ENCODE results near the gene APCDD1.
"Not testable (repeated sequence)": the region's sequence is repeated elsewhere in the genome, so short reads cannot be mapped to it uniquely, and the experiment has no call there.

Gene APCDD1

DNA sequence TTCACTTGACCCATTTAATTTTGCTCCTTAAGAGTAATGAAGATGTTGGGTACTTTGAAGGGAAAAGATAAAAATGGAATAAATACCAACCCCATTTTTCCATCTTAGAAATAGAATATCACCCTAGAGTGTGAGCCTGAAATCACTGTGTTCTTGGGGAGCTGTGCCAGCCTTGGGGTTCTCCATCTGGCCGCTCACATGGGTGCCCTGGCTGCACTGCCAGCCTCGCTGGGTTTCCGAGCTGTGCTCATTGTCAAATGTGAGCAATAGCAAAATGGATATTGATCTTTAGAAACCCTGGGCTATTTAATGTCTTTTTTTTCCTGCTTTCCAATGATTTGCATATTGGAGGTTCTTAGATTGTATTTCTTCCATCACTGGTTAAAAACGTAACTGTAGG, 9.3 kb downstream of the APCDD1 start:
- no peak for DNase-seq

DNA sequence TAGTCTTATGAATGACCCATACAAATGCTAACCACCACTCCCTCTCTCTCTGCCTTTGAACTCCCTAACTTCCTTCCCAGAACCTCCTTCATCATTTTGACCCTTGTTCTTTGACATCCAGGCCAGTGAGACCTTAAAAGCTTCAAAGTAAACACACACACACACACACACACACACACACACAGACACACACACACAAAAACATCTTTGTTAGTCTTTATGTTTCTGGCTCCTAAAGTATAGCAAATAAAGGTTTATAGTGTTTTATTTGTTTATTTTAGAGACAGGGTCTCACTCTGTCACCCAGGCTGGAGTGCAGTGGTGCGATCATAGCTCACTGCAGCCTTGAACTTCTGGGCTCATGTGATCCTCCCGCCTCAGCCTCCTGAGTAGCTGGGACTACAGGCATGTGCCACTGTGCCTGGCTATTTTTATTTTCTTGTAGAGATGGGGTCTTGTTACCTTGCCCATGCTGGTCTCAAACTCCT, 9.8 kb downstream of the APCDD1 start:
- not testable (repeated sequence) for DNase-seq

DNA sequence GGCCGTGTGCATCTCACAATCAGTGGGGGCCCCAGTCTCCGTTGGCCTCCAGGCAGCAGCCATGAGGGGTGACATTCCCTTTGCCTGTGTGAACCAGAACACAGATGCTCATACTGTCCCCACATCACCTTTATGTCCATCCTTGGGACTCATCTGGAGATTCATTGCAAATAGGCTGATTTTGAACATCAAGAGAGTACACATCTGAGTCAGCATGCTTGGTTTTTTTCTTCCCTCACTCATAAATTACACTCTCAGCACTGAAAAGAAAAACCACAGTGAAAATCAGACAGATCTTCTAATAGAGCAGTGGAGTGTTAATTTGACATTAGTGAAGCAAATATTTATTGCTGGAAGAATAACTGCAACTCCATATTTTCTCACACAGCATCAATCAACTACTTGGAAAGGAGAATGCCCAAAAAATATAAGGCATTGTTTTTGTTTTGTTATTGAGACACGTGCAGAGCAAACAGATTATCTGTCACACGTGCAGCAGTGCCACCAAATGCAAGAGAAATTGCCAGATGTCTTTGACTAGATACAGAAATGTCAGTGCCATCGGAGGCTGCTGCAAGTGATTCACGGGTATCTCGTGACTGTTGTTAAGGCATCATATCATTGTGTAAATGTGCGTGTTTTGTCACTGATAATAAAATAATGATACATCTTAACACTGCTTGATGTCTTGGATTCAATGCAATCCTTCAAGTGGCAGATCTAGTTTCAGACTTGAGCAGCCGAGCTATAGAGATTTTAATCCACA, 10.9 kb downstream of the APCDD1 start:
- no peak for DNase-seq

DNA sequence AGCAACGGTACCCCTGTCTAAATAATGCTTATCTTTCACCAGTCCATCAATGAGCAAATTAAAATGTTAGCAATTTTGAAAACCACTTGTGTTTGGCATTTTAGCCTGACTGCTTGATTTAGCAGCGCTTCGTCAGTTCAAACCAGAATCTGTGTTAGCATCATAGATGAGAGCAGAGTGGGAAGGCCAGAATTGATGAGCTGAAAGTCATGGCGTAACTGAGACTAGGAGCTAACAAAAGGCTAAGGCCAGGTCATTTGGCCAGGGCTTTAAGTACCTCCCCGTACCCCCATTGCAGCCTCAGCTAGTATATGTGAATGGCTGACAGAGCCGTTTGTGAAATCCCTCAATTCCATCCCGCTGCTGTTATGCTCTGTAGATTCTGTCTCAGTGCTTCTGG, 16.0 kb downstream of the APCDD1 start:
- DNase-seq, result no peak

DNA sequence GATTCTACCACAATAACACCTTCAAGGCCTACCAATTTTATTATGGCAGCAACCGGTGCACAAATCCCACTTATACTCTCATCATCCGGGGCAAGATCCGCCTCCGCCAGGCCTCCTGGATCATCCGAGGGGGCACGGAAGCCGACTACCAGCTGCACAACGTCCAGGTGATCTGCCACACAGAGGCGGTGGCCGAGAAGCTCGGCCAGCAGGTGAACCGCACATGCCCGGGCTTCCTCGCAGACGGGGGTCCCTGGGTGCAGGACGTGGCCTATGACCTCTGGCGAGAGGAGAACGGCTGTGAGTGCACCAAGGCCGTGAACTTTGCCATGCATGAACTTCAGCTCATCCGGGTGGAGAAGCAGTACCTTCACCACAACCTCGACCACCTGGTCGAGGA, 17.1 kb downstream of the APCDD1 start:
- DNase-seq, result no peak

DNA sequence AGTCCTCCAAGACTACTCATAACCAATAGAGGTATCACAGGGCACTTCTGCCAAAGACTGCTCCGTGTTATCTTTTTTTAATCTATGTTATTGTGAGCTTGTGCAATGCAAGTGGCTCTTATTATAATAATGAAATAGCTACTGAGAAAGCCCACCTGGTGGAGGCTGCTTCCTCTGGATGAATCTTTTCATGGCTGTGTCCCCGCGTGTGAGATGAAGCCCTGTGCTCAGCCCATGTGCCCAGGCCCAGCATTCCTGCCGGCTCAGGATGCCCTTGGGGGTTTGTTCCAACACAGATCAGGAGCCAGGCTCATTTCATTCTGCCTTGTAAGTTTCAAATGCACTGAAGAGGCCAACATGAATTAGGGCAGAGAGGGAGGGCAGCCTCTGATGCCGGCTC, 18.7 kb downstream of the APCDD1 start:
- DNase-seq, result no peak

DNA sequence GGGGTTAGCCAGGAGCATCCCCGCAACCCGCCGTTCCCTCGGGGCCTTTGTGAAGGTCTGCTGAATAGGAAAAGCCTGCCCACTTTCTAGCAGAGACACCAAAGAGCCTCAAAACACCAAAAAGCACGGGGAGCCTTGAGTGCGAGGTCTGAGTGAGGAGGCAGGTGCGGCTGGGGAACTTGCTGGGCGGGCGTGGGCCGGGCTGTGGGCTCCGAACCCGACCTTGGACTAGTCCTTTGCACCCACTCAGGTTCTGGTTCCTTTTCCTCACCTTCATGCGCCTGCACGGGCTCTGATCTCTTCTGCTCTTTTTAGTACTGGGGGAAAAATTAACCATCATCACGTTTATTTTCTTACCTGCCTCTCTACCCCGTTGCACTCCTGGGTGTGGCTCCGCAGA, 19.9 kb downstream of the APCDD1 start:
- no peak for DNase-seq

DNA sequence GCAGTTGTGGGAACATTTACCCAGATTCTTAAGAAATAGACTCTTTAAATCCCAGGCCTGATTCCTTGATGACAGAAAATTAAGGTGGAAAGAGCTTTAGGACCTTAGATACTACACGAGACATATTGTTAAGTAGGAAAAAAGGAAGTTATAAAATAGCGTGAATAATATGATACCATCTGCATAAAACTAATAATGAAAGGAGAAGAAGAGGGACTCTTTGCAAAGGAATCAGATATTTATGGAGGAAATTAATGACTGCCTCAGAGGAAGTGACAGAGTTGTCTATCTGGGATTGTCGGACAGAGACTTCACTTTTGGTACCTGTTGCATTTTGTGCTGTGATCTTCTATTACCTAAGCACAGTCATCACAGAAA, 20.8 kb downstream of the APCDD1 start:
- no peak for DNase-seq

DNA sequence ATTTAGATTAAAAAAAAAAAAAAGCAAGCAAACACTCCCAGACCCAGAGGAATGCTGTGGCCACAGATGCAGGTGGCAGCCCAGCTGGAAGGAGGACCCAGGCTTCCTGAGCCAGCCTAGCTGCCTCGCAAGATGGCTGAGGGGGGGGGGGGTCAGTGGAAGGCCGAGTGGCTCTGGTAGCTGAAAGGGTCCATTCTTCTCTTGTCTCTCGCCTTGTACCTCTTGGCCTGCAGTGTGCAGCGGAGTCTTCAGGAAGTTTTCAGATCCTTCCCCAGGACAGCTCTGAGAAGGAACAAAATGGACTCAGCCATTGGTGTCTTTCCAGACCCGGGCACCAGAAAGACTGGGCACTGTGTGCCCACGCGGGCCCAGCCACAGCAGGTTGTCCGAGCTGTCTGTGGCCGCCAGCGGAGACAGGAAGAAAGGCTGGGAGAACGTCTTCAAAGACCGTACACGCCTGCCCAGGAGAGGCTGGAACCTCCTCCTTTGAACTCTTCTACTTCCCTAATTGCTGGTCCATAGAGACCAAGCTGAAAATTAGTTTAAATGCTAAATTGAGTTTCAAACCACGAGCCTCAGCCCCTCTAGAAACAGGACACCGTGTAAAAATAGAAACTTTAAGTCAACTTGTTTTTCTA, 21.3 kb downstream of the APCDD1 start:
- no peak for DNase-seq

DNA sequence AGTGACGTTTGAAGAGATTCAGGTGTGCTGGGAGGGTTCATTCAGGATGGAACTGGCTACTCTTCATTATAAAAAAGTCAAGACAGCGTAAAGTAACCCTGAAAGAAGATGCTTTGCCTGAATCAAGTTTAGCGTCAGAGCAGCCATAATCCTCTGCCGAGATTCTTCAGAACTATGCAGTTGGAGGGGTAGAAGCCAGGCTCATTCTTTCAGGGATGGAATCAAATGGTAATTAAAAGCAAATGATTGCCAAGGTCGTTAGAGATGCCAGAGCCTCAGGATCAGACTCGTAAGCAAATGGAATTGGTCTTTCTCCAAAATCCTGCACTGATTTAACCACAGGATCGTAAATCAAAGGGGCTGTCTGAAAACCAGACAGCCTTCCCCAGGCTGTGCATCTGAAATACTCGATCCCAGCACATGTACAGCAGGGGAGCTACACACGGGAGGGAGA, 21.9 kb downstream of the APCDD1 start:
- DNase-seq, result no peak

DNA sequence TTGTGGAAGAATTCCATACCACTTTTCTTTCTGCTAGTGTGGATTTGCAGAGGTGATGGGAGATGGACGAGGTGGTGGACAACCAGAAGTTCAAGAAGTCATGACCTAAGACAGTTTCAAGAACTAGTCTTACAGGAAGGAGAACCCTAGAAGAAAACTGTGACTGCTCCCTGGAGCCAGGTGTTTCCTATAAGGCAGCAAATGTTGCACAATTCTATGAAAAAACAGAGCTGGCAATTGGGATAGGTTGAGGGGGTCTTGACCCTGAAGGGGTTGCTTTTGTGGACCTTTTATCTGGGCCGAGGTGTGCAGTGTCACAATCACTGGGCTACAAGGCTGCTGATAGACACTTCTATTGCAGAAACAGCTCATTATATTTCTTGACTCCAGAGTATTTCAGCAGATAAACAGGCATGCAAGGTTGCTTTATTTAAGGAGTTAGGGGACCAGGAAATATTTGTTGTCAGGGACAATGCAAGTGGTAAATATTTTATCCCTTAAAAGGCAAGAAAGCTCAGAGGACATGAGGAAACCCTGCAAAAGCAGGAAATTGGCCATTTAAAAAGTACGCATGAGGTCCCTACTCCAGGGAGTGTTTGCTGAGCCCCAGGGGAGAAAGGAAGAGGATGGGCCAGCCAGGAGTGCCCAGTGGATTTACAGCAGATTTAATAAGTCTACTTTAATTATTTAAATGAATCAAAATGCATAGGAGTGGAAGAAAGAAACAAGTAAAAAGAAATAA, 22.9 kb downstream of the APCDD1 start:
- no peak for DNase-seq

DNA sequence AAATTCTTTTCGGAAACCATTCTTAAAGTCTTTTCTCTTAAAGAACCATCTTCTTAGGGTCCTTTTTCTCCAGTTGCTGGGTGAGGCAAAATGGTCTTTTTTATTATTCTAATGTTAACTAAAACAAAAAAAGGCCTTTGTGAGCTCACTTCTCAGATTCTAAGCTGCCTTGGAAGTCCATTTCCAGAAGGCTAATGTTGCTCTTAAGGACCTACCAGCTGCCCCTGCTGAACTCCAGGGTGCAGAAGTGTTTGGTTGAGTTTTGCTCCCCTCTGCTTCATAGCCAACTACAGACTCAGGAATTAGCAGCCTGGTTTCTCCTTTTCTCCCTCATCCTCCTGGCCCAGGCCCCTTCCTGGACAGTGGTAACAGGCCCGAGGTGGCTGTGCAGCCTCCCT, 23.4 kb downstream of the APCDD1 start:
- DNase-seq, result no peak

DNA sequence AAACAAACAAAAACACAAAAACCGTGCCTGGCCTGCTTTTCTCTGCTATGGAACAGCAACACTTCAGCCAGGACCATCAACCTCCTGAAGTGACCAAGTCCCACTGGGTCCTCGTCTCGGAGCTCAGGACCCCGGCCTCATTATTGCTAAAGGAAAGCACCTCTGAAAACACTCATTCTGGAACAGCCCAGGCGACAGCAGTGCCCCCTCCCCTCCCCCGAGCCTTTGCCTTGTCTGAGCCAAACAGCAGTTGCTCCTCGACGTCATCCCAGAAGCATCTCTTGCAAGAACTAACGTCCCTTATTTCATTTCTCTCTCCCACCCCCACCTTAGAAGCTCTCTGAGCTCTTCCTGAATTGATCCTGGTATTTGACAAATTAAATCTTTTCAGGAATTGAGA, 27.4 kb downstream of the APCDD1 start:
- DNase-seq, result no peak

DNA sequence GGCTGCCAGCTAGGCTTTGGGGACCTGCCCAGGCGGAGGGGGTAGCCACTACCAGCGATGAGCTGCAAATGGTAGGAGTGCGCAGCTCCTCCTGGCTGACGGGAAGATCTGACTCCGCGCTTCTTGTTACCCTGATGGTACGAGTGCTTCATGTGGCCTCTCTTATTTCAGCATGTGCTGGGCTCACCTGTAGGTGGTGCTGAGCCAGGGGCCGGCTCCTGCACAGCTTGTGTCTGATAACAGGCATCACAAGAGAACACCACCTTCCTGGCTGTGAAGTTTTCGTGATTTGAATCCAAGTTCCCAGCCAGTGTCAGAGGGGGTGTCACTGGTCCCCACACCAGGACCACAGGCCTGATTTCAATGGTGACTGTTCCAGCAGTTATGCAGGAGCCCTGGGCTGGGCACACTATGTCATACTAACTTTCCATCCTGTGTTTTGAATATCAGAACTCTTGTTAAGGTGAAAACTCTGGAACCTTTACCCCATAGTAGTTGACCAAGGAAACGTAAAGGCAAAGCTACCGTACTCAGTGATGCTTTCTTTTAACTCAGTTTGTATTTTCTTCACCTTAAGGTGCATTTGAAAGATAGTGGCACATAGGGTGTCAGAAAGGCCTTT, 28.0 kb downstream of the APCDD1 start:
- no peak for DNase-seq

DNA sequence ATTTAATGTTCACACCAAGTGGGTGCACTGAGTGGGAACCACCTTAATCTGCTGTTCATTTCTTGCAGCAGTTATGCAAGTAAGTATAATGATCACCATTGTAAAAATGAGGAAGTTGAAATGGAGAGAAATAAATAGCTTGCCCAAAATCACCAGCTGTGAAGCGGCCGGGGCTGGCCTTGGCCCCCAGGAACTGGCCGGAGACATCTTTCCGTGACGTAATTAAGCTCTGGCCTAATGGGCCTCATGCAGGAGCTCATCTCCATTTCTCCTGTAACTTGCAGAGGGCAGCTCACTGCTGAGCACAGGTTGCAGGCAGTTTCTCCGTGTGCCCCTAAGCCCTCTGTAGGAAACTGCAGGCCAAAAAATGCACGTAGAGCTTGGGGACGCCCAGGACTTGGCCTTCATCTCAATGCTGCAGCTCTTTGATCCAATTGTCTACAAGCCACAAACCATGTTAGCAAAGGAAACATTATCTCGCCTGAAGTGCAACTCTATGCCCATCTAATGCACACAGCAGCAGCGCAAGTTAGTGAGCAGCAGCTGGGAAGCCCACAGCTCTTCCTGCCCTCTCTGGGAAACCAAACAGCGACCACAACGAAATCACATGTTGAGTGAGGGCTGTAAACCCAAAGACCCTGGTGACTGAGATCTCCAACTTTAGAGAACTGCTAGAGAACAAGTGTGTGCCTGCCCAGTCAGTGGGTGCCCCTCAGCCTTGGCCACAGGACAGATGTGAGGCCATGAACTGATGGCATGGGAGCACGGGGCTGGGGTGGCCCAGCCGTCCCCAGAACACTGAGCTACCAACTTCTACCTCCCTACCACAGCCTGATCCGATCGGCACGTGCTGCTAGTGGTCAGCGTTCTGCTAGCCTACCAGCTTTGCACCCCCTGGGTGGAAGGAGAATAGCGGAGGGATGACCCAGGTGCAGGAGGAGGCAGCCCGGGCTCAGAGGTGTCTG, 28.8 kb downstream of the APCDD1 start:
- no peak for DNase-seq

DNA sequence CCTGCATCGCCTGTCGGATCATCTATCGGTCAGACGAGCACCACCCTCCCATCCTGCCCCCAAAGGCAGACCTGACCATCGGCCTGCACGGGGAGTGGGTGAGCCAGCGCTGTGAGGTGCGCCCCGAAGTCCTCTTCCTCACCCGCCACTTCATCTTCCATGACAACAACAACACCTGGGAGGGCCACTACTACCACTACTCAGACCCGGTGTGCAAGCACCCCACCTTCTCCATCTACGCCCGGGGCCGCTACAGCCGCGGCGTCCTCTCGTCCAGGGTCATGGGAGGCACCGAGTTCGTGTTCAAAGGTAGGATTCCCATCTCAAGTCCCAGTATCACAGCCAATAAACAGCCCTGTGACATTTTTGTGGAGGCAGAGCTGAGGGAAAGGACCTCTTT, 31.0 kb downstream of the APCDD1 start:
- DNase-seq, result no peak

DNA sequence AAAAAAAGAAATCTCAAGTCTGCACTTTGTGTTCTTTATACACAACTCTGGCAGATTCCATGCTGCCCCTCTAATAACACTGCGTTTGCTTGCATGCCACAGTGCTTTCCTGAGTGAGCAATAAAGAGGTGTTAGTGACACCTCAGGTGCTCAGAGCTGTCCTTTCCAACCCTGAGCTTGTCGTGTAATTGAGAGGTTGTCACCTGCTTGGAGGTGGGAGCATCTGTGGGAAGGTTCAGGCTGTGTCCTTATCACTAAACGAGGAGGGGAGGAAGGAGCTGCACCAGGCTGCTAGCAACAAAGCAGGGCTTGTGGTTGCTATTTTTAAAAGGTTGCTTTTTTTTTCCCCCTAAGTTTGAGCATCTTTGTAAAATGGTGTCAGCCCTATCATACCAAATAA, 31.9 kb downstream of the APCDD1 start:
- no peak for DNase-seq

DNA sequence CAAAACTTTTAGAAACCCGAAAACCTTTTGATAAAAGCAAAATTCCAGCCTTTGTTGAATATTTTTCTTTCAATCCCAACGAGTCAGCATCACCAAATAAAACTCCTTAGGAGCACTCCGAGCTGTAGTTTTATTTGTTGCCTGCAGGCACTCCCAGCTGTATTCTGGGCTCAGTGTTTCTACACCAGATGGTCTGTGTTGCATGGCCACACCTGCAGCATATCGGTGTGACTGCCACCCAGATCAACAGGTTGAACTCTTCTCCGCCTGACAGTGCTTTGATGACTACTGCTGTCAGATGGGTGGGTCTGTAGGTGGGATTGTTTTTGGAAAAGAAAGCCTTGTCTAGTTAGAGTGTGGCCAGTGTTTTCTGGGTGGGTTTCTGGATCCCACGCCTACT, 32.7 kb downstream of the APCDD1 start:
- DNase-seq, result no peak

DNA sequence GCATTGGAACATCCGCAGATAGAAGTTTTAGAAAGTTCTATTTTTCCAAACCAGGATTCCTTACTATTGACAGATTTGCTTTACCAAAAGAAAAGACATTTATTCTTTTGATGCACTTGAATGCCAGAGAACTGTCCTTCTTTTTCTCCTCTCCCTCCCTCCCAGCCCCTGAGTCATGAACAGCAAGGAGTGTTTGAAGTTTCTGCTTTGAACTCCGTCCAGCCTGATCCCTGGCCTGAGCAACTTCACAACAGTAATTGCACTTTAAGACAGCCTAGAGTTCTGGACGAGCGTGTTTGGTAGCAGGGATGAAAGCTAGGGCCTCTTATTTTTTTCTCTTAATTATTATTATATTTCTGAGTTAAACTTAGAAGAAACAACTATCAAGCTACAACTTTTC, 33.6 kb downstream of the APCDD1 start:
- no peak for DNase-seq

DNA sequence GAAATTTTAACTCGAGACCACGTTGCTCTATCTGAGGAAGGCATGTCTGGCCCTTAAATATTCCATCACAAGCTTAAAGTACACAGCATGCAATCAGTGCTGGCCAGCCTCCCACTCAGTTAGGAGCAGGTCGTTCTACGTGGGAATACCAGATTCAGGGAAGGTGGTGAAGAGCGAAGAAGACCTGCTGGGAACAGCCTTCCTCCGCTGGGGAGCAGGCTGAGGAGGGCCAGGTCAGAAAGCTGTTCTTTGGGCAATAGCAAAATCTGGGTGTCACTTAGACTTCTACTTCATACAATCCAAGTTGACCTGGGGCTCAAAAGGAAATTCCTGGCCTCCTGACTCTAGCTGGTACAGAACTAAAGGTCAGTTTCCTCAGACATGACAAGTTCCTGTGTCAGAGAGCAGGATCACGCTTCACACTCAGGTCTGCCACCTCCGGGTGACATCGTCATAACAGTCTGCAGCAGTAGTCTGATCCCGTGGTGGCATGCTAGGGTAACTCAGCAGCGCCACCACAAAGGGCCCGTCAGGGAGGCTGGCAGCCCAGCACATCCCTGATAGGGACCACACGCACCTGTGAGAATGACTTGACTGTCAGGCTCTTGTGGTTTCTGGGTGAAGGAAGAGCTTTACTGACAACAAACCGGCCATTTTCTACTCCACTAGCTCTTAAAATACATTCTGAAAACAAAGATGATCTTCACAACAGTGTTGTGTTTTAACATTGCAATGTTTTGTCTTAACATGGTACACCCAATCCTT, 36.1 kb downstream of the APCDD1 start:
- peak; percentile 16 for DNase-seq

DNA sequence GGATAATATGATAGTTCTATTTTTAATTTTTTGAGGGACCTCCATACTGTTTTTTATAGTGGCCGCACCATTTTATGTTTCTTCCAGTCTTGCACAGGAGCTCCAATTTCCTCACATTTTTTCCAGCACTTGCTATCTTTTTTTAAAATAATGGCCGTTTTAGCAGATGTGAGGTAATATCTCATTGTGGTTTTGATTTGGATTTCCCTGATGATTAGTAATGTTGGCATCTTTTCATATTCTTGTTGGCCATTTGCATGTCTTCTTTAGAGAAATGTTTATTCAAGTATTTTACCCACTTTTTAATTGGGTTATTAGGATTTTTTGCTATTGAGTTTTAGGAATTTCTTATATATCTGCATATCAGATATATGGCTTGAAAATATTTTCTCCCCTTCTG, 41.5 kb downstream of the APCDD1 start:
- no peak for DNase-seq

Measured in activated effector memory CD4-positive, alpha-beta T cell treated with Interleukin-2 at 50 U/mL for 16 hours (primary cell).